GM06990 (cell line): Measurements from ENCODE around the gene PAGR1.

Experiments used
- DNase-seq: peaks from one replicate; pipeline ENCODE4 v3.0.0-alpha.2; 2011; ENCODE audit not compliant: insufficient read length; ENCODE audit errors: extremely low read depth
- H3K27me3 ChIP-seq: replicated peaks from 2 replicates; pipeline ENCODE4 v1.6.0; 2011; ENCODE audit warnings: low read length; ENCODE audit not compliant: control insufficient read depth, insufficient read depth
- H3K36me3 ChIP-seq: 2 replicates; pipeline ENCODE4 v1.5.1; 2011; ENCODE audit warnings: low read length; ENCODE audit not compliant: control insufficient read depth, insufficient read depth
- H3K4me3 ChIP-seq: replicated peaks from 2 replicates; pipeline ENCODE4 v1.5.1; 2011; ENCODE audit warnings: low read depth, mild to moderate bottlenecking, control low read depth, low read length
- CTCF ChIP-seq: IDR thresholded peaks from 2 replicates; pipeline ENCODE4 v1.5.1; 2011; ENCODE audit warnings: low read length, control low read depth, mild to moderate bottlenecking, inconsistent platforms; ENCODE audit not compliant: insufficient read depth, poor library complexity, severe bottlenecking

PAGR1 gene

GRCh38 chr16:29844575-29845331 is 28.8 kb downstream of the PAGR1 start:
- no peak for DNase-seq
- Histone ChIP-seq H3K4me3 (no peak overlapping the region), H3K27me3 (no peaks in the 10 kb centered on the region), H3K36me3 (peaks cover 31% of the 10 kb centered on the region)
- TF ChIP-seq CTCF = no peak

GRCh38 chr16:29845656-29846055 is 29.7 kb downstream of the PAGR1 start:
- no peaks in the 10 kb centered on the region for H3K27me3 ChIP-seq
- DNase-seq = no peak
- peaks cover 31% of the 10 kb centered on the region for H3K36me3 ChIP-seq
- no peak overlapping the region for H3K4me3 ChIP-seq
- TF ChIP-seq CTCF = no peak

- no peaks in the 10 kb centered on the region for H3K27me3 ChIP-seq
- TF ChIP-seq CTCF = peak; percentile 97
These were observed 32.7 kb downstream of the PAGR1 start for GRCh38 chr16:29848420-29849297.

GRCh38 chr16:29849505-29849904 is 33.6 kb downstream of the PAGR1 start:
- Histone ChIP-seq H3K27me3 (no peaks in the 10 kb centered on the region), H3K36me3 (peaks cover 18% of the 10 kb centered on the region)
- no peak for TF ChIP-seq CTCF

More at GRCh38 chr16:29848420-29849297, 32.7 kb downstream of the PAGR1 start:
- DNase-seq = peak; percentile 67
- Histone ChIP-seq H3K4me3 (no peak overlapping the region), H3K36me3 (peaks cover 20% of the 10 kb centered on the region)

GRCh38 chr16:29850998-29851397 is 35.0 kb downstream of the PAGR1 start:
- no peak overlapping the region for H3K4me3 ChIP-seq
- no peaks in the 10 kb centered on the region for H3K27me3 ChIP-seq
- no peak for TF ChIP-seq CTCF
- H3K36me3 ChIP-seq = peaks cover 10% of the 10 kb centered on the region
- no peak for DNase-seq

More at GRCh38 chr16:29849505-29849904, 33.6 kb downstream of the PAGR1 start:
- H3K4me3 ChIP-seq = no peak overlapping the region
- no peak for DNase-seq
